Measurements from ENCODE around the gene PIEZO1. TPM values are rescaled to one million over a fixed set of nuclear protein-coding genes. Genes with fewer than 3 reads are reported as not detected.

The PIEZO1 gene
- total RNA-seq, result 10 to 100 TPM; 34.7 to 54.8 TPM
- 10 to 100 TPM; 27.7 to 45.2 TPM for polyA plus RNA-seq (ENCODE audit: insufficient read length in 2 of 2)
- long read RNA-seq, donor 1, partial matches to known transcripts, result 0 of 2 reads
- long read RNA-seq, donor 1, other reads (novel, unspliced or antisense), result 0 of 2 reads
- long read RNA-seq, donor 2, result 0 reads
- long read RNA-seq, donor 3, partial matches to known transcripts, result 0 of 1 reads
- long read RNA-seq, donor 3, other reads (novel, unspliced or antisense), result 0 of 1 reads
- long read RNA-seq, donor 4, transcript PIEZO1-208 (7 exons, 2,884 nt), result major isoform, 6 of 6 reads
- long read RNA-seq, donor 4, partial matches to known transcripts, result 0 of 6 reads
- long read RNA-seq, donor 4, other reads (novel, unspliced or antisense), result 0 of 6 reads

DNA sequence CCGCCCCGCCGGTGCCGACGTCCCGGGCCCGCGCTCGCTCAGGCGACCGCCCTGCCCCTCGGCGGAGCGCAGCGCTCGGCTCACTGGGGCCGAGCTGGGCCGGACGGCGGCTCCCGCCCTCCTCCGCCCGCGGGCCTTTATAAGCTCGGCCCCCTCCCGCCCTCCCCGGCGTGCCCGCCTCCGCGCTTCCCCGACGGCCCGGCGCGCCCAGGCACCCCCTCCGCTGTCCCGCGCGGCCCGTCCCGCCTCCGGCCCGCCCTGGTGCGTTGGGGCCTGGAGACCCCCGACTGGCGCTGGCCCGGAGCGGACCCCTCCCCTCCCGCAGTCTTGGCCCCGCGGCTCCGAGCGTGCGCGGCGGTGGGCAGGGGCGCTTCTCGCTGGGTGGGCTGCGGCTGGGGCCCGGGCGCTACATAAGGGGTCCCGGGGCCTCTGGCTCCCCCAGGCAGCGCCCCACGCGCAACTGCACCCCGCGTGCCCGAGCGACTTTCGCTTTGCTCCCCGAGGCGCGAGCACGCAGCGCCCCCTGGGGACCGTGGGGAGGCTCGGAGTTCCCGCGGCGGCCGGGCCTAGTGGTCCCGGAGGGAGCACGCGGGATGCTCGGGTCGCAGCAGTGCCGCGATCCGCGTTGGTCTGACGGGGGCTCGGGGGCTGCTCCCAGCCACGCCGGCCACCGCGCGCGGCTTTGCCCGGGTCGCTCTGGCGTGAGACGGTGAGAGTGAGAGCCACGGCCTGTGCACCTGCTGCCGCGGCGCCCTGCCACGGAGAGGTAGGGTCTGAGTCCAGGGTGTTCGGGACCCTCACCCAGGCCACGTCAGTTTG lies at the start of gene PIEZO1:
Gene PIEZO1, minus strand, starts transcription at position 115 of the 819 bp plus-strand sequence. CDS start 256 bp downstream, outside the sequence.
- DNase-seq (ENCODE audit: low read depth in 4 of 6, low spot score in 6 of 6), result peak in 2 of 6 donors; percentile 33 to 80
- Histone ChIP-seq H3K27me3 (ENCODE audit: control insufficient read depth, insufficient read depth, low read length) (peaks cover 11% of the 10 kb centered on the region), H3K4me3 (ENCODE audit: low read depth, low read length) (peak within 1 kb of the TSS; percentile 44), H3K27ac (ENCODE audit: low read depth, low read length) (peak within 1 kb of the TSS; percentile 61), H3K4me1 (ENCODE audit: control insufficient read depth, insufficient read depth, low read length) (peaks cover 44% of the 10 kb centered on the region), H3K36me3 (ENCODE audit: control insufficient read depth, insufficient read depth, low read length) (peaks cover 3% of the 10 kb centered on the region), H3K9me3 (ENCODE audit: control insufficient read depth, insufficient read depth, low read length) (no peaks in the 10 kb centered on the region)
- 4% methylated on average over 110 of the region's 110 CpGs for WGBS (ENCODE audit: insufficient coverage)

GRCh38 chr16:88834670-88835069 lies 49.6 kb upstream of the PIEZO1 start:
- no peak for DNase-seq (ENCODE audit: low read depth in 4 of 6, low spot score in 6 of 6)
- no peaks in the 10 kb centered on the region for H3K27me3 ChIP-seq (ENCODE audit: control insufficient read depth, insufficient read depth, low read length)
- peaks cover 2% of the 10 kb centered on the region for H3K4me1 ChIP-seq (ENCODE audit: control insufficient read depth, insufficient read depth, low read length)
- H3K9me3 ChIP-seq (ENCODE audit: control insufficient read depth, insufficient read depth, low read length), result no peaks in the 10 kb centered on the region
- WGBS (ENCODE audit: insufficient coverage), result 89% methylated on average over 13 of the region's 13 CpGs
- no peak overlapping the region for H3K4me3 ChIP-seq (ENCODE audit: low read depth, low read length)
- H3K36me3 ChIP-seq (ENCODE audit: control insufficient read depth, insufficient read depth, low read length), result peaks cover 87% of the 10 kb centered on the region
- H3K27ac ChIP-seq (ENCODE audit: low read depth, low read length), result no peak overlapping the region

GRCh38 chr16:88833086-88833485 lies 48.1 kb upstream of the PIEZO1 start:
- no peaks in the 10 kb centered on the region for H3K27me3 ChIP-seq (ENCODE audit: control insufficient read depth, insufficient read depth, low read length)
- no peak overlapping the region for H3K27ac ChIP-seq (ENCODE audit: low read depth, low read length)
- H3K4me1 ChIP-seq (ENCODE audit: control insufficient read depth, insufficient read depth, low read length), result peaks cover 14% of the 10 kb centered on the region
- no peak overlapping the region for H3K4me3 ChIP-seq (ENCODE audit: low read depth, low read length)
- DNase-seq (ENCODE audit: low read depth in 4 of 6, low spot score in 6 of 6), result no peak
- 91% methylated on average over 12 of the region's 13 CpGs for whole genome bisulfite sequencing (ENCODE audit: insufficient coverage)
- H3K9me3 ChIP-seq (ENCODE audit: control insufficient read depth, insufficient read depth, low read length), result no peaks in the 10 kb centered on the region
- peaks cover 86% of the 10 kb centered on the region for H3K36me3 ChIP-seq (ENCODE audit: control insufficient read depth, insufficient read depth, low read length)

DNA sequence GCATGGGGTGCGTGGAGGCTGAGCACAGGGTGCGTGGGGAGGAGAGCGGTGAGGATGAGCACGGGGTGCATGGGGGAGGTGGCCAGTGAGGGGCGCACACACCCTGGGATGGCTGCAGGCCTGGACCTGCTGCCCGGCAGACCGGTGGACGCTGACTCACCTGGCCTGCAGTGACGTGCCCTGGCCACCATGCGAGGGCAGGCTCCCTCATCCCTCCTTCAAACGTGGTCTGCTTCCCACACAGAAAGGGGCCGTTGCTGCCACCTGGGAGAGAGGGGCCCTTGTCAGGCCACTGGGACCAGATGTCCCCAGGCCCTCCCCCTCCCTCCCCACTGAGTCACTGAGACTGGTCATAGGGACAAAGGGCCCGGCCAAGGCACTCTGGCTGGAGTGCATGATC lies 46.8 kb upstream of the PIEZO1 start:
- Histone ChIP-seq H3K27ac (ENCODE audit: low read depth, low read length) (no peak overlapping the region), H3K4me1 (ENCODE audit: control insufficient read depth, insufficient read depth, low read length) (peaks cover 14% of the 10 kb centered on the region), H3K4me3 (ENCODE audit: low read depth, low read length) (no peak overlapping the region), H3K9me3 (ENCODE audit: control insufficient read depth, insufficient read depth, low read length) (no peaks in the 10 kb centered on the region), H3K27me3 (ENCODE audit: control insufficient read depth, insufficient read depth, low read length) (no peaks in the 10 kb centered on the region), H3K36me3 (ENCODE audit: control insufficient read depth, insufficient read depth, low read length) (peaks cover 85% of the 10 kb centered on the region)
- DNase-seq (ENCODE audit: low read depth in 4 of 6, low spot score in 6 of 6), result no peak
- 76% methylated on average over 12 of the region's 13 CpGs for WGBS (ENCODE audit: insufficient coverage)

- H3K27me3 ChIP-seq (ENCODE audit: control insufficient read depth, insufficient read depth, low read length), result no peaks in the 10 kb centered on the region
- DNase-seq (ENCODE audit: low read depth in 4 of 6, low spot score in 6 of 6), result no peak
- WGBS (ENCODE audit: insufficient coverage), result 93% methylated on average over 14 of the region's 14 CpGs
- peaks cover 88% of the 10 kb centered on the region for H3K36me3 ChIP-seq (ENCODE audit: control insufficient read depth, insufficient read depth, low read length)
- H3K4me1 ChIP-seq (ENCODE audit: control insufficient read depth, insufficient read depth, low read length), result peaks cover 14% of the 10 kb centered on the region
- H3K4me3 ChIP-seq (ENCODE audit: low read depth, low read length), result no peak overlapping the region
- H3K27ac ChIP-seq (ENCODE audit: low read depth, low read length), result no peak overlapping the region
- no peaks in the 10 kb centered on the region for H3K9me3 ChIP-seq (ENCODE audit: control insufficient read depth, insufficient read depth, low read length)
Measured at GRCh38 chr16:88830783-88831182, 45.8 kb upstream of the PIEZO1 start.

- peak in 1 of 6 donors; percentile 25 for DNase-seq (ENCODE audit: low read depth in 4 of 6, low spot score in 6 of 6)
- peaks cover 88% of the 10 kb centered on the region for H3K36me3 ChIP-seq (ENCODE audit: control insufficient read depth, insufficient read depth, low read length)
Measured at GRCh38 chr16:88830258-88830657, 45.2 kb upstream of the PIEZO1 start.

DNA sequence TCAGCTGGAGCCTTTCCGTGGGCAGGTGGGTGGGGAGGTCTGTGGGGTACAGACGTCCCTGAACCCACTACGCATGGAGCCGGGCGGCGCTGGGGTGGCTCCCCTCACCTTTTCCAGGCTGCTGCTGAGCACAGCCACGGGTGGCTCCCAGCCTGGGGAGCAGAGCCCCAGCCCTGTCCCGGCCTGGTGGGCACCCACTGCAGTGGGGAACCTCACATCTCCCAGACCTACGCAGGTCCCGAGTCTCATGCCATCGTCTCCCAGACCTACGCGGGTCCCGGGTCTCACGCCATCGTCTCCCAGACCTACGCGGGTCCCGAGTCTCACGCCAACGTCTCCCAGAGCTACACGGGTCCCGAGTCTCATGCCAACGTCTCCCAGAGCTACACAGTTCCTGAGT lies 43.7 kb upstream of the PIEZO1 start:
- Histone ChIP-seq H3K27ac (ENCODE audit: low read depth, low read length) (no peak overlapping the region), H3K4me1 (ENCODE audit: control insufficient read depth, insufficient read depth, low read length) (peaks cover 14% of the 10 kb centered on the region), H3K4me3 (ENCODE audit: low read depth, low read length) (no peak overlapping the region), H3K27me3 (ENCODE audit: control insufficient read depth, insufficient read depth, low read length) (no peaks in the 10 kb centered on the region), H3K9me3 (ENCODE audit: control insufficient read depth, insufficient read depth, low read length) (no peaks in the 10 kb centered on the region), H3K36me3 (ENCODE audit: control insufficient read depth, insufficient read depth, low read length) (peaks cover 88% of the 10 kb centered on the region)
- no peak for DNase-seq (ENCODE audit: low read depth in 4 of 6, low spot score in 6 of 6)
- 70% methylated on average over 24 of the region's 24 CpGs for WGBS (ENCODE audit: insufficient coverage)

More at GRCh38 chr16:88830258-88830657, 45.2 kb upstream of the PIEZO1 start:
- Histone ChIP-seq H3K4me3 (ENCODE audit: low read depth, low read length) (no peak overlapping the region), H3K27me3 (ENCODE audit: control insufficient read depth, insufficient read depth, low read length) (no peaks in the 10 kb centered on the region), H3K27ac (ENCODE audit: low read depth, low read length) (no peak overlapping the region), H3K9me3 (ENCODE audit: control insufficient read depth, insufficient read depth, low read length) (no peaks in the 10 kb centered on the region), H3K4me1 (ENCODE audit: control insufficient read depth, insufficient read depth, low read length) (peaks cover 14% of the 10 kb centered on the region)
- WGBS (ENCODE audit: insufficient coverage), result 73% methylated on average over 11 of the region's 11 CpGs

DNA sequence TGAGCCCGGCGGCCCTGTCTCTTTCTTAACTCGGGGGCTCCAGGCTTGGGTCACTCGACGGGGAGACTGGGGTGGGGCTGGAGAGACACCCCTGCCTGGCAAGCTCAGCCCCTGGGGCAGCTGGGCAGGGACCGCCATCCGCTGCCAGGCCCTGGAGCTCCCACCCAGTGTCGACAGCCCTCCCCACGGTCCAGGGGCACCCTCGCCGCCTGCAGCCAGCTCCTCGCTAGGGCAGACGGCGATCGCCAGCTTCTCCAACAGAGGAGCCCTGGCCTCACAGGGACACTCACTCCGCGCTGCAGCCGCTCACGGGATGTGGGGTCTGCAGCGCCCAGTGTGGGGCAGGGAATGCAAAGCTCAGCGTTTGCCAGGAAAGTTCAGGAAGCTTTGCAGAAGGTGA lies 42.7 kb upstream of the PIEZO1 start:
- H3K36me3 ChIP-seq (ENCODE audit: control insufficient read depth, insufficient read depth, low read length), result peaks cover 88% of the 10 kb centered on the region
- no peak overlapping the region for H3K27ac ChIP-seq (ENCODE audit: low read depth, low read length)
- H3K9me3 ChIP-seq (ENCODE audit: control insufficient read depth, insufficient read depth, low read length), result no peaks in the 10 kb centered on the region
- no peaks in the 10 kb centered on the region for H3K27me3 ChIP-seq (ENCODE audit: control insufficient read depth, insufficient read depth, low read length)
- peaks cover 14% of the 10 kb centered on the region for H3K4me1 ChIP-seq (ENCODE audit: control insufficient read depth, insufficient read depth, low read length)
- H3K4me3 ChIP-seq (ENCODE audit: low read depth, low read length), result no peak overlapping the region
- 80% methylated on average over 21 of the region's 21 CpGs for WGBS (ENCODE audit: insufficient coverage)
- DNase-seq (ENCODE audit: low read depth in 4 of 6, low spot score in 6 of 6), result no peak

DNA sequence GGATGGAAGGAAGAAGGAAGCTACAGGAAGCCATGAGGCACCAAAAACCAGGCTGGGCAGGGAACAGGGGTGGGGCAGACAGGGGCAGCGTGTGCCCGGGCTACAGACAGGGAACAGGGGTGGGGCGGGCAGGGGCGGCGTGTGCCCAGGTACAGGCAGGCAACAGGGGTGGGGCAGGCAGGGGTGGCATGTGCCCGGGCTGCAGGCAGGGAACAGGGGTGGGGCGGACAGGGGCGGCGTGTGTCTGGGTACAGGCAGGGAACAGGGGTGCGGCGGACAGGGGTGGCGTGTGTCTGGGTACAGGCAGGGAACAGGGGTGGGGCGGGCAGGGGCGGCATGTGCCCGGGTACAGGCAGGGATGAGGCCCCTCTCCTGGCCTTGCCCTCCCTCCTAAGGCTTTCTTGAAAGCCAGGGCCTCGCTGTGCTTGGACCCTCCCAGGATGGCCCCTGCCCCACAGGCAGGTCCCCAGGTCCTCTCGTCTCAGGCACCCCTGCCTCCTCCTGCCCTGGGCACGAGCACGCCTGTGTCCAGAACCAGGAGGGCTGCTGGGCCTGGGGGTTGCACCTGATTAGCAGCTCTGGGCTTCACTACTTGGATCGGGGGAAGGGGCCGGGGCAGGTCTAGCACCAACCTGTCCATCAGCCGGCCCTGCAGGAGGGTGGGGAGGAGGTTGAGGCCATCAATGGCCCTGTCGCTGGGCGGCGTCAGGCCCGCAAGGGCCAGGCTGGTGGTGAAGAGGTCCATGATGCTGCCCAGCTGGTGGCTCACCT lies 41.2 kb upstream of the PIEZO1 start:
- DNase-seq (ENCODE audit: low read depth in 4 of 6, low spot score in 6 of 6), result no peak
- Histone ChIP-seq H3K4me1 (ENCODE audit: control insufficient read depth, insufficient read depth, low read length) (peaks cover 14% of the 10 kb centered on the region), H3K27me3 (ENCODE audit: control insufficient read depth, insufficient read depth, low read length) (no peaks in the 10 kb centered on the region), H3K36me3 (ENCODE audit: control insufficient read depth, insufficient read depth, low read length) (peaks cover 94% of the 10 kb centered on the region), H3K4me3 (ENCODE audit: low read depth, low read length) (no peak overlapping the region), H3K9me3 (ENCODE audit: control insufficient read depth, insufficient read depth, low read length) (no peaks in the 10 kb centered on the region), H3K27ac (ENCODE audit: low read depth, low read length) (no peak overlapping the region)
- WGBS (ENCODE audit: insufficient coverage), result 89% methylated on average over 25 of the region's 26 CpGs
